Effector memory CD4-positive, alpha-beta T cell (primary cell): ENCODE data around the gene RPL11.

ENCODE experiments used
- DNase-seq, 3 donors: peaks; one replicate each; pipeline ENCODE4 v3.0.0-alpha.2; 2020
- H3K27ac ChIP-seq: 2 replicates; pipeline ENCODE4 v1.7.0; 2013; ENCODE audit warnings: mild to moderate bottlenecking, low read length, moderate library complexity; ENCODE audit not compliant: insufficient read depth, poor library complexity, severe bottlenecking
- H3K27me3 ChIP-seq: replicated peaks from 2 replicates; pipeline ENCODE4 v1.7.0; 2013; ENCODE audit warnings: mild to moderate bottlenecking, low read length; ENCODE audit not compliant: insufficient read depth, control insufficient read depth, poor library complexity, severe bottlenecking
- H3K36me3 ChIP-seq: 2 replicates; pipeline ENCODE4 v1.7.0; 2013; ENCODE audit warnings: mild to moderate bottlenecking, low read length, moderate library complexity; ENCODE audit not compliant: control insufficient read depth, insufficient read depth
- H3K4me1 ChIP-seq: 2 replicates; pipeline ENCODE4 v1.7.0; 2013; ENCODE audit warnings: low read length, mild to moderate bottlenecking; ENCODE audit not compliant: control insufficient read depth, insufficient read depth, poor library complexity, severe bottlenecking
- H3K4me3 ChIP-seq: 2 replicates; pipeline ENCODE4 v1.7.0; 2013; ENCODE audit warnings: low read length, low read depth, mild to moderate bottlenecking; ENCODE audit not compliant: insufficient read depth, poor library complexity, severe bottlenecking
- H3K9me3 ChIP-seq: 2 replicates; pipeline ENCODE4 v1.7.0; 2013; ENCODE audit warnings: mild to moderate bottlenecking, low read length, moderate library complexity; ENCODE audit not compliant: control insufficient read depth

The RPL11 gene

GRCh38 chr1:23698466-23698865, 6.9 kb downstream of the RPL11 start:
- no peaks in the 10 kb centered on the region for H3K27me3 ChIP-seq
- no peak overlapping the region for H3K4me3 ChIP-seq
- H3K27ac ChIP-seq = no peak overlapping the region
- no peak for DNase-seq
- no peaks in the 10 kb centered on the region for H3K9me3 ChIP-seq
- H3K4me1 ChIP-seq = peaks cover 5% of the 10 kb centered on the region
- peaks cover 86% of the 10 kb centered on the region for H3K36me3 ChIP-seq

- no peaks in the 10 kb centered on the region for H3K27me3 ChIP-seq
- peaks cover 76% of the 10 kb centered on the region for H3K36me3 ChIP-seq
- no peak overlapping the region for H3K4me3 ChIP-seq
- H3K9me3 ChIP-seq = no peaks in the 10 kb centered on the region
- H3K4me1 ChIP-seq = no peaks in the 10 kb centered on the region
- no peak for DNase-seq
- H3K27ac ChIP-seq = no peak overlapping the region
Observed at GRCh38 chr1:23699280-23700179, 7.9 kb downstream of the RPL11 start.

- no peaks in the 10 kb centered on the region for H3K4me1 ChIP-seq
- H3K9me3 ChIP-seq = no peaks in the 10 kb centered on the region
- H3K27ac ChIP-seq = no peak overlapping the region
- H3K36me3 ChIP-seq = peaks cover 58% of the 10 kb centered on the region
- no peaks in the 10 kb centered on the region for H3K27me3 ChIP-seq
- no peak overlapping the region for H3K4me3 ChIP-seq
- DNase-seq = no peak
Observed at GRCh38 chr1:23701310-23701709, 9.7 kb downstream of the RPL11 start.

GRCh38 chr1:23701996-23702395, 10.4 kb downstream of the RPL11 start:
- no peaks in the 10 kb centered on the region for H3K4me1 ChIP-seq
- H3K9me3 ChIP-seq = no peaks in the 10 kb centered on the region
- H3K36me3 ChIP-seq = peaks cover 53% of the 10 kb centered on the region
- no peak overlapping the region for H3K27ac ChIP-seq
- DNase-seq = no peak
- no peaks in the 10 kb centered on the region for H3K27me3 ChIP-seq
- no peak overlapping the region for H3K4me3 ChIP-seq

GRCh38 chr1:23704834-23705495, 13.4 kb downstream of the RPL11 start:
- Histone ChIP-seq H3K36me3 (peaks cover 28% of the 10 kb centered on the region), H3K9me3 (no peaks in the 10 kb centered on the region), H3K4me1 (no peaks in the 10 kb centered on the region), H3K27me3 (no peaks in the 10 kb centered on the region), H3K4me3 (no peak overlapping the region), H3K27ac (no peak overlapping the region)
- DNase-seq = no peak

- H3K4me1 ChIP-seq = no peaks in the 10 kb centered on the region
- no peak overlapping the region for H3K4me3 ChIP-seq
- H3K27me3 ChIP-seq = no peaks in the 10 kb centered on the region
- no peaks in the 10 kb centered on the region for H3K36me3 ChIP-seq
- no peak for DNase-seq
- no peak overlapping the region for H3K27ac ChIP-seq
- H3K9me3 ChIP-seq = no peaks in the 10 kb centered on the region
Observed at GRCh38 chr1:23709229-23709628, 17.6 kb downstream of the RPL11 start.

- no peak overlapping the region for H3K4me3 ChIP-seq
- no peak overlapping the region for H3K27ac ChIP-seq
- H3K9me3 ChIP-seq = no peaks in the 10 kb centered on the region
- peaks cover 4% of the 10 kb centered on the region for H3K4me1 ChIP-seq
- no peak for DNase-seq
- no peaks in the 10 kb centered on the region for H3K36me3 ChIP-seq
- H3K27me3 ChIP-seq = no peaks in the 10 kb centered on the region
Observed at GRCh38 chr1:23718482-23718881, 26.9 kb downstream of the RPL11 start.

GRCh38 chr1:23719162-23719820, 27.7 kb downstream of the RPL11 start:
- no peak overlapping the region for H3K4me3 ChIP-seq
- no peaks in the 10 kb centered on the region for H3K36me3 ChIP-seq
- DNase-seq = no peak
- peaks cover 4% of the 10 kb centered on the region for H3K4me1 ChIP-seq
- H3K27ac ChIP-seq = no peak overlapping the region
- no peaks in the 10 kb centered on the region for H3K27me3 ChIP-seq
- no peaks in the 10 kb centered on the region for H3K9me3 ChIP-seq

- H3K4me1 ChIP-seq = peaks cover 4% of the 10 kb centered on the region
Observed at GRCh38 chr1:23720256-23720995, 28.8 kb downstream of the RPL11 start.

More at GRCh38 chr1:23720256-23720995, 28.8 kb downstream of the RPL11 start:
- Histone ChIP-seq H3K9me3 (no peaks in the 10 kb centered on the region), H3K36me3 (no peaks in the 10 kb centered on the region), H3K4me3 (no peak overlapping the region), H3K27me3 (no peaks in the 10 kb centered on the region), H3K27ac (peak overlapping the region; percentile 18)
- peak in 2 of 3 donors; percentile 9 to 42 for DNase-seq
